NCI-H748 treated with DMSO at 0.1 percent for 48 hours (cell line): ENCODE results near the gene PDZRN4.
"Not testable (repeated sequence)": the region's sequence is repeated elsewhere in the genome, so short reads cannot be mapped to it uniquely, and the experiment has no call there.

ENCODE experiments used
- DNase-seq: peaks from one replicate; lab custom pipeline; 2025; lab: John Stamatoyannopoulos, UW

Gene PDZRN4

GRCh38 chr12:41511247-41511646 is 323.1 kb downstream of the PDZRN4 start:
- DNase-seq: no peak

- no peak for DNase-seq
Measured at GRCh38 chr12:41512497-41512896, 324.4 kb downstream of the PDZRN4 start.

- no peak for DNase-seq
Measured at GRCh38 chr12:41514021-41514777, 326.1 kb downstream of the PDZRN4 start.

GRCh38 chr12:41514907-41515306 is 326.8 kb downstream of the PDZRN4 start:
- DNase-seq: no peak

- peak; percentile 57 for DNase-seq
Measured at GRCh38 chr12:41515953-41516352, 327.8 kb downstream of the PDZRN4 start.

- no peak for DNase-seq
Measured at GRCh38 chr12:41520869-41521268, 332.7 kb downstream of the PDZRN4 start.

GRCh38 chr12:41521872-41522379 is 333.8 kb downstream of the PDZRN4 start:
- no peak for DNase-seq

- DNase-seq: no peak
Measured at GRCh38 chr12:41527062-41527461, 338.9 kb downstream of the PDZRN4 start.

- DNase-seq: no peak
Measured at GRCh38 chr12:41527534-41528116, 339.5 kb downstream of the PDZRN4 start.

GRCh38 chr12:41528874-41529273 is 340.8 kb downstream of the PDZRN4 start:
- no peak for DNase-seq

- no peak for DNase-seq
Measured at GRCh38 chr12:41530441-41530840, 342.3 kb downstream of the PDZRN4 start.

GRCh38 chr12:41531147-41531829 is 343.2 kb downstream of the PDZRN4 start:
- DNase-seq: no peak

GRCh38 chr12:41532072-41532471 is 344.0 kb downstream of the PDZRN4 start:
- DNase-seq: no peak

- DNase-seq: no peak
Measured at GRCh38 chr12:41536813-41537490, 348.8 kb downstream of the PDZRN4 start.

GRCh38 chr12:41537522-41537921 is 349.4 kb downstream of the PDZRN4 start:
- DNase-seq: no peak

- DNase-seq: no peak
Measured at GRCh38 chr12:41545761-41546160, 357.6 kb downstream of the PDZRN4 start.

GRCh38 chr12:41547071-41547470 is 359.0 kb downstream of the PDZRN4 start:
- DNase-seq: not testable (repeated sequence)

- DNase-seq: no peak
Measured at GRCh38 chr12:41548926-41549325, 360.8 kb downstream of the PDZRN4 start.

- DNase-seq: peak; percentile 49
Measured at GRCh38 chr12:41552588-41552987, 364.5 kb downstream of the PDZRN4 start.

GRCh38 chr12:41556176-41556575 is 368.1 kb downstream of the PDZRN4 start:
- no peak for DNase-seq

GRCh38 chr12:41557344-41557743 is 369.2 kb downstream of the PDZRN4 start:
- DNase-seq: no peak

- no peak for DNase-seq
Measured at GRCh38 chr12:41558671-41559070, 370.6 kb downstream of the PDZRN4 start.
